ENCODE data around the gene RAB1A.
A peak's percentile ranks its signal among the peaks of the same experiment; 100 is the strongest.
"Not testable (repeated sequence)": the region's sequence is repeated elsewhere in the genome, so short reads cannot be mapped to it uniquely, and the experiment has no call there.

The RAB1A gene

DNA sequence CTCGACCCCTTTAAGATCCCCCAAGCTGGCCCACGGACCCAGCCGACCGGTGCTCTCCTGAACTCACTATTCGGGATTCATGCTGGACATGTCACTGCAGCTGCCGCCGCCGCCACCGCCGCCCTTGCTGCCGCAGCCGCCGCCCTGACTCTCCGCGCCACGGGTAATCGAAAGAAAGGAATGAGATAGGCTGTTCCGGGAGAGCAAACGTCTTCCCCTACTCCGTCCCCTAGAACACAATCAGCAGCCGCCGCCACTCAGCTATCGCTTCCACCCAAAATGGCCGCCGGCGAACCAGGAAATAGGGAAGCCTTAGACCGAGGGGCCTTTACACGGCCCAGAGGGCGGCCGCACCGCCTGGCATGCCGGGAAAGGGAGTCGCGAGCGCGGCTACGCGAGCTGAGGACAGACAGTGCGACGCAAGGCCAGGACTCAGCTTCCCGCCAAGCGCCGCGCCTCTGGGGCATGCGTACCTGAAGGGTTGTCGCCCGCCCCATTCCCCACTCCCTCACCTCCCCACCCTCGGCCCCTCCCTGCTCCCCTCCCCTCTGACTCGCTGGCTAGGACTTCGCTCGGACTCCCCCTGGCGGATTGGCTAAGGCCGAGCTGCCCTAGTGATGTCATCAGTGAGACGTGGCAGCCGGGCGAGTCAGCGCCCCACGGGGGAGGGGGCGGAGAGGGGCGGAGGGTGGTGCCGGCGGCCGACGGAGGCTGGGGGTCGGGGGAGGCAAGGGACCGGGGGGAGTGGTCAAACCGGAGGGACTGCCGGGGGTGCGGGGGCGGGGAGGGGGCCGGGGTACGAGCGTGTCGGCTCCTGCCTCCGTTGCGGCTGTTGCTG is at the start of gene RAB1A:
TSS of gene RAB1A (minus strand) at position 281 of the 838 bp plus-strand sequence. CDS start at position 90, 191 bp downstream.
- Mint-ChIP-seq H3K36me3 (ENCODE audit: low read depth) (peaks cover 8% of the 10 kb centered on the region), H3K9me3 (no peaks in the 10 kb centered on the region), H3K27me3 (no peaks in the 10 kb centered on the region), H3K27ac (peak within 1 kb of the TSS; percentile 99), H3K4me3 (peak within 1 kb of the TSS; percentile 100), H3K4me1 (ENCODE audit: low read depth) (peaks cover 44% of the 10 kb centered on the region)

DNA sequence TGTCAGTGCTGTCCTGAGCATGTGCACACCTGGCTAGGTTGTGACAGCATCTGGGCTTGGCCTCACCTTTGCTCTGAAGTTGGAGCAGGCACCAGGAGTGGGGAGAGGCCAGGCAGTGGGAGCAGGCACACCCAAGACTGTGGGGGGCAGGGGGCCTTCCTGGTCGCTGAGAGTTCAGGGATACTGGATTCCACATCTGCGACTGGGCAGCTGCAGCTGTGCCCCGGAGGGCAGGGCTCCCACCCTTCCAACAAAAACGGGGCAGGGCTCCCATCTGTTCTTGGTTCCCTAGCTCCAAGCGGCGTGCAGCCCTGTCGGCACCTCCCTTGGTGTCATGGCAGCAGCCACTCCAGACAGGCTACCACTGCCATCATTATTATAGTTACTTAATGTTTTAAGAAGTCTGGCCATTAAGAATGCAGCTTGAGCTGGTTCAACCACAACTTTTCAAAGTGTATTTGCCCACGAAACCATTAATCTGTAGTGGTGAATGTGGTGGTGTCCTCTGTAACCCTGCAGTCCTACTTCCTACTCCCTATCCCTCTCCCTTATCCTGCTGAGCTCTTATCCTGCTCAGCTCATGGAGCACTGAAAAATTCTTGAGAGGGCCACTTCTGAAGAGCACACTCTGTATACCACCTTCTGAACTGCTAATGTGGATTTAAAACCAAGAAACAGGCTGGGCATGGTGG is 48.0 kb upstream of the RAB1A start:
- Mint-ChIP-seq H3K36me3 (ENCODE audit: low read depth) (no peaks in the 10 kb centered on the region), H3K4me1 (ENCODE audit: low read depth) (no peaks in the 10 kb centered on the region), H3K9me3 (no peaks in the 10 kb centered on the region), H3K4me3 (no peak overlapping the region), H3K27me3 (no peaks in the 10 kb centered on the region), H3K27ac (no peak overlapping the region)

DNA sequence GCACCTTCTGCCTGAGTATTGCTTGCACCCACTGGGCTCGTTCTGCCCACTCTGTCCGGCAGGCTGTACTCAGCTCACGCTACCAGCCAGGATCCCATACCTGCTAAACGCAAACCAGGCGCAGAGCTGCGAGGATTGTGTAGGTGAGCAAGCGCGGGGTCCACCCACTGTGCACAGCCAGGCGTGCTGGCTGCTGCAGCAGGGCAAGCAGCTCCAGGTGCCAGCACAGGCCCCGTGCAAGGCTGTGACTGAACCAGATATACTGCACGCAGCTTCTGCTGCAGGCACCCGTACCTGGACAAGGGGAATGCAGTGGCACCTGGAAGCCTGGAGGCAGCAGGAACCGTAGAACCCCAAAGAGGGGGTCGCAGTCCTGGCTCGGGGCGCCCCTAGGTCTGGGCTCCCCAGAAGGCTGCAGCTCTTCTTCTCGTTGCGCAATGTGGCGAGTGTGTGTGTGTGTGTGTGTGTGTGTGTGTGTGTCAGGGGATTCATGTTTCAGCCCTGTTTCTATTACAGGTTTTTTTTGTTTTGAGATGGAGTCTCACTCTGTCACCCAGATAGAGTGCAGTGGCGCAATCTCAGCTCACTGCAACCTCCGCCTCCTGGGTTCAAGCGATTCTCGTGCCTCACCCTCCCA is 46.1 kb upstream of the RAB1A start:
- no peaks in the 10 kb centered on the region for H3K27me3 Mint-ChIP-seq
- H3K4me3 Mint-ChIP-seq: no peak overlapping the region
- H3K36me3 Mint-ChIP-seq (ENCODE audit: low read depth): no peaks in the 10 kb centered on the region
- H3K27ac Mint-ChIP-seq: no peak overlapping the region
- no peaks in the 10 kb centered on the region for H3K4me1 Mint-ChIP-seq (ENCODE audit: low read depth)
- no peaks in the 10 kb centered on the region for H3K9me3 Mint-ChIP-seq

GRCh38 chr2:65174031-65174430 is 44.1 kb upstream of the RAB1A start:
- H3K9me3 Mint-ChIP-seq; H3K27me3 Mint-ChIP-seq; H3K4me1 Mint-ChIP-seq (ENCODE audit: low read depth); H3K27ac Mint-ChIP-seq; H3K4me3 Mint-ChIP-seq; H3K36me3 Mint-ChIP-seq (ENCODE audit: low read depth): not testable (repeated sequence)

- no peaks in the 10 kb centered on the region for H3K9me3 Mint-ChIP-seq
- H3K36me3 Mint-ChIP-seq (ENCODE audit: low read depth): no peaks in the 10 kb centered on the region
- no peaks in the 10 kb centered on the region for H3K4me1 Mint-ChIP-seq (ENCODE audit: low read depth)
- no peaks in the 10 kb centered on the region for H3K27me3 Mint-ChIP-seq
- H3K27ac Mint-ChIP-seq: no peak overlapping the region
- no peak overlapping the region for H3K4me3 Mint-ChIP-seq
These were observed 43.3 kb upstream of the RAB1A start for GRCh38 chr2:65172994-65173790.

DNA sequence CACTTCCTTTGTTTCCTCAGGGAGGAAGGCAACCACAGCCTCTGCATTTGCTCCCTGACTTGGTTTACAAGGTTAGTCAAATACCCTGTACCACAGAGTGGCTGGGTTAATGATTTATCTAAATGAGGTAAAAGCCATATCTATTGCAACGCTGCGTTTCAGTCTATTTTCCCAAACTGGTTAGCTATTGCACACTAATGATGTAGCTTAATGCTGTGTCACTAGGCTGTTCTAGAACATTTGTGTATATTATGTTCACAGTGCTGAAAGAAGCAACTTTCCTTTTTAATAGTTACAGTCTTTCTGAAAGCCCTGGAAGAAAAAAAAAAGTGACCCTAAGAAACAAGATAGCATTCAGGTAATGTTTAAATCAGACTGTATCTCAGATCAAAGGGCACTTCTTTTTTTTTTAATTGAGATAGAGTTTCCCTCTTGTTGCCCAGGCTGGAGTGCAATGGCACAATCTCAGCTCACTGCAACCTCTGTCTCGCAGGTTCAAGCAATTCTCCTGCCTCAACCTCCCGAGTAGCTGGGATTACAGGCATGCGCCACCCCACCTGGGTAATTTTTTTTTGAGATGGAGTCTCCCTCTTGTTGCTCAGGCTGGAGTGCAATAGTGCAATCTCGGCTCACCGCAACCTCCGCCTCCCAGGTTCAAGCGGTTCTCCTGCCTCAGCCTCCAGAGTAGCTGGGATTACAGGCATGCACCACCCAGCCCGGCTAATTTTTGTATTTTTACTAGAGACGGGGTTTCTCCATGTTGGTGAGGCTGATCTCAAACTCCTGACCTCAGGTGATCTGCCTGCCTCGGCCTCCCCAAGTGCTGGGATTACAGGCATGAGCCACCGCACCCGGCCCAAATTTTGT is 40.9 kb upstream of the RAB1A start:
- H3K4me1 Mint-ChIP-seq (ENCODE audit: low read depth); H3K36me3 Mint-ChIP-seq (ENCODE audit: low read depth); H3K4me3 Mint-ChIP-seq; H3K9me3 Mint-ChIP-seq; H3K27me3 Mint-ChIP-seq; H3K27ac Mint-ChIP-seq: not testable (repeated sequence)

DNA sequence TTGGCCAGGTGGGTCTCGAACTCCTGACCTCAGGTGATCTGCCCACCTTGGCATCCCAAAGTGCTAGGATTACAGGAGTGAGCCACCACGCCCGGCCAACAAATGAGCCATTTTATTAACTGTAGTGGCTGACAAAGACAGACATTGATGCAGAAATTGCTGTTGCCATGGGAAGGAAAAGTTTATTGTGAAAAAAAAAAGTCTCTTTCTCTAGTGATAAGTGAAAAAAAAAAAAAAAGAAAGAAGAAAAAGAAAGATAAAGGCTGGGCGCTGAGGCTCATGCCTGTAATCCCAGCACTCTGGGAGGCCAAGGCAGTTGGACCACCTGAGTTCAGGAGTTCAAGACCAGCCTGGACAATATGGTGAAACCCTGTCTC is 39.8 kb upstream of the RAB1A start:
- no peak overlapping the region for H3K4me3 Mint-ChIP-seq
- no peaks in the 10 kb centered on the region for H3K36me3 Mint-ChIP-seq (ENCODE audit: low read depth)
- H3K27ac Mint-ChIP-seq: no peak overlapping the region
- H3K4me1 Mint-ChIP-seq (ENCODE audit: low read depth): no peaks in the 10 kb centered on the region
- H3K9me3 Mint-ChIP-seq: no peaks in the 10 kb centered on the region
- H3K27me3 Mint-ChIP-seq: no peaks in the 10 kb centered on the region

GRCh38 chr2:65165558-65165957 is 35.7 kb upstream of the RAB1A start:
- no peaks in the 10 kb centered on the region for H3K36me3 Mint-ChIP-seq (ENCODE audit: low read depth)
- H3K27me3 Mint-ChIP-seq: no peaks in the 10 kb centered on the region
- H3K4me3 Mint-ChIP-seq: no peak overlapping the region
- H3K4me1 Mint-ChIP-seq (ENCODE audit: low read depth): peaks cover 4% of the 10 kb centered on the region
- H3K27ac Mint-ChIP-seq: no peak overlapping the region
- no peaks in the 10 kb centered on the region for H3K9me3 Mint-ChIP-seq

DNA sequence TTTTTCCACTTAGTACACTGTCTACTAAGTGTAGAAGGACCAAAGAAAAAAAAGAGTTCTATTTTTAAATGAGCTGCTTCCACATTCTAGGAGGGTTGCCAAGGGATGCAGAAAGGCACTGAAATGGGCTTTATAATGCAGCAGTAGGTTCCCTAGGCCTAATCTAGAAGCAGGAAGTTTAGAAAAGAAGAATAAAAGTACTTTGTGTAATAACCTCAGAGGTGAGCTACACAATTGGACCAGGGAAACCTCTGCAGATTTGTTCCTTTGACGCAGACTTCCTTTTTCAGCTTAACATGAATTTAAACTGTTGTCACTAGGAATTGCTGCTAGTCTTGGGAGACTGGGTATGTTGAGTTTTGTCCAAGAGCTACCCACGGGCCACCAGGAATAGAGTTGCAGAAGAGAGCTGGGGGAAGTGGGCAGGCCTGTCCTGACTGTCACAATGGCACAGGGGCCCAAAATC is 34.6 kb upstream of the RAB1A start:
- Mint-ChIP-seq H3K4me1 (ENCODE audit: low read depth) (peaks cover 11% of the 10 kb centered on the region), H3K27ac (no peak overlapping the region), H3K4me3 (no peak overlapping the region), H3K9me3 (no peaks in the 10 kb centered on the region), H3K27me3 (no peaks in the 10 kb centered on the region), H3K36me3 (ENCODE audit: low read depth) (no peaks in the 10 kb centered on the region)

GRCh38 chr2:65161551-65162100 is 31.7 kb upstream of the RAB1A start:
- H3K9me3 Mint-ChIP-seq: no peaks in the 10 kb centered on the region
- H3K4me3 Mint-ChIP-seq: no peak overlapping the region
- H3K36me3 Mint-ChIP-seq (ENCODE audit: low read depth): no peaks in the 10 kb centered on the region
- no peak overlapping the region for H3K27ac Mint-ChIP-seq
- H3K27me3 Mint-ChIP-seq: no peaks in the 10 kb centered on the region
- peaks cover 11% of the 10 kb centered on the region for H3K4me1 Mint-ChIP-seq (ENCODE audit: low read depth)

DNA sequence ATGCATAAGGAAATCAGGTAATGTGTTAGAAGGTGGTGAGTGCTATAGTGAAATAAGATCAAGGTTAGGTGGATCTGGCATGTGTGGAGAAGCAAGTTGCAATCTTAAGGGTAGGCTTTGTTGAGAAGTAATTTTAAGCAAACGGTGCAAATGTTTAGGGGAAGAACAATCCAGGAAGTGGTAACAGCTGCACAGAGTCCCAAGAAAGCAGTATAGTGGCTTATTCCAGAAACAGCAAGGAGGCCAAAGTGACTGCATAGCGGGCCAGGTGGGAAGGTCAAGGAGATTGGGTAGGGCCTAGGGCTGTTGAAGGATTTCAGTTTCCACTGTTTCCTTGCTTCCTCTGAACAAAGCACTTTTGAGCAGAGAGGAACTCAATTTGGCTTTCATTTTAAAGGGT is 30.0 kb upstream of the RAB1A start:
- H3K4me1 Mint-ChIP-seq (ENCODE audit: low read depth): peaks cover 11% of the 10 kb centered on the region
- H3K27ac Mint-ChIP-seq: no peak overlapping the region
- H3K36me3 Mint-ChIP-seq (ENCODE audit: low read depth): no peaks in the 10 kb centered on the region
- H3K4me3 Mint-ChIP-seq: no peak overlapping the region
- H3K9me3 Mint-ChIP-seq: no peaks in the 10 kb centered on the region
- no peaks in the 10 kb centered on the region for H3K27me3 Mint-ChIP-seq

GRCh38 chr2:65159261-65159660 is 29.4 kb upstream of the RAB1A start:
- Mint-ChIP-seq H3K4me3 (no peak overlapping the region), H3K27me3 (no peaks in the 10 kb centered on the region), H3K36me3 (ENCODE audit: low read depth) (no peaks in the 10 kb centered on the region), H3K9me3 (no peaks in the 10 kb centered on the region), H3K27ac (no peak overlapping the region), H3K4me1 (ENCODE audit: low read depth) (peaks cover 11% of the 10 kb centered on the region)

GRCh38 chr2:65158557-65158956 is 28.7 kb upstream of the RAB1A start:
- no peak overlapping the region for H3K4me3 Mint-ChIP-seq
- no peaks in the 10 kb centered on the region for H3K9me3 Mint-ChIP-seq
- H3K4me1 Mint-ChIP-seq (ENCODE audit: low read depth): peaks cover 11% of the 10 kb centered on the region
- no peaks in the 10 kb centered on the region for H3K36me3 Mint-ChIP-seq (ENCODE audit: low read depth)
- H3K27me3 Mint-ChIP-seq: no peaks in the 10 kb centered on the region
- no peak overlapping the region for H3K27ac Mint-ChIP-seq

DNA sequence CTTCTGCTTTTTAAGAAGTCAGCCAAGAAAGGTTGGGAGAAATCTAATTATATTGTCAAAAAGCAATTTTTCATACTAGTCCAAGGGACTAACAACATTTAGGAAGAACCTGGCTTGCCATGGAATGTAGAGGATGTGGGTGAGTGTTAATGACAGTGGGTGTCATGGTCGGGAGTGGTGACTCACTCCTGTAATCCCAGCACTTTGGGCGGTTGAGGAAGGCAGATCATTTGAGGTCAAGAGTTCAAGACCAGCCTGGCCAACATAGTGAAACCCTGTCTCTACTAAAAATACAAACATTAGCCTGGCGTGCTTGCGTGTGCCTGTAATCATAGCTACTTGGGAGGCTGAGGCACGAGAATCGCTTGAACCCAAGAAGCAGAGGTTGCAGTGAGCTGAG is 27.9 kb upstream of the RAB1A start:
- H3K27ac Mint-ChIP-seq; H3K9me3 Mint-ChIP-seq; H3K27me3 Mint-ChIP-seq; H3K36me3 Mint-ChIP-seq (ENCODE audit: low read depth); H3K4me1 Mint-ChIP-seq (ENCODE audit: low read depth); H3K4me3 Mint-ChIP-seq: not testable (repeated sequence)

Data from stimulated activated naive CD8-positive, alpha-beta T cell treated with anti-CD3 and anti-CD28 coated beads, Interleukin-15, Interleukin-2, amounts not matched to agents 100 ng/mL and 50 ng/mL, for 24 hours (primary cell).